GM19239 (cell line): ENCODE data around the gene TBC1D20.
"Not testable (repeated sequence)": the region's sequence is repeated elsewhere in the genome, so short reads cannot be mapped to it uniquely, and the experiment has no call there.

ENCODE experiments used
- DNase-seq: peaks from one replicate; pipeline ENCODE4 v3.0.0; 2011; ENCODE audit warnings: low spot score; ENCODE audit not compliant: insufficient read length
- FAIRE-seq: peaks from 2 replicates; lab custom pipeline; 2011; peaks lifted over from hg19 to GRCh38; lab: Jason Lieb, UNC

Gene TBC1D20, protein sequence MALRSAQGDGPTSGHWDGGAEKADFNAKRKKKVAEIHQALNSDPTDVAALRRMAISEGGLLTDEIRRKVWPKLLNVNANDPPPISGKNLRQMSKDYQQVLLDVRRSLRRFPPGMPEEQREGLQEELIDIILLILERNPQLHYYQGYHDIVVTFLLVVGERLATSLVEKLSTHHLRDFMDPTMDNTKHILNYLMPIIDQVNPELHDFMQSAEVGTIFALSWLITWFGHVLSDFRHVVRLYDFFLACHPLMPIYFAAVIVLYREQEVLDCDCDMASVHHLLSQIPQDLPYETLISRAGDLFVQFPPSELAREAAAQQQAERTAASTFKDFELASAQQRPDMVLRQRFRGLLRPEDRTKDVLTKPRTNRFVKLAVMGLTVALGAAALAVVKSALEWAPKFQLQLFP

DNA sequence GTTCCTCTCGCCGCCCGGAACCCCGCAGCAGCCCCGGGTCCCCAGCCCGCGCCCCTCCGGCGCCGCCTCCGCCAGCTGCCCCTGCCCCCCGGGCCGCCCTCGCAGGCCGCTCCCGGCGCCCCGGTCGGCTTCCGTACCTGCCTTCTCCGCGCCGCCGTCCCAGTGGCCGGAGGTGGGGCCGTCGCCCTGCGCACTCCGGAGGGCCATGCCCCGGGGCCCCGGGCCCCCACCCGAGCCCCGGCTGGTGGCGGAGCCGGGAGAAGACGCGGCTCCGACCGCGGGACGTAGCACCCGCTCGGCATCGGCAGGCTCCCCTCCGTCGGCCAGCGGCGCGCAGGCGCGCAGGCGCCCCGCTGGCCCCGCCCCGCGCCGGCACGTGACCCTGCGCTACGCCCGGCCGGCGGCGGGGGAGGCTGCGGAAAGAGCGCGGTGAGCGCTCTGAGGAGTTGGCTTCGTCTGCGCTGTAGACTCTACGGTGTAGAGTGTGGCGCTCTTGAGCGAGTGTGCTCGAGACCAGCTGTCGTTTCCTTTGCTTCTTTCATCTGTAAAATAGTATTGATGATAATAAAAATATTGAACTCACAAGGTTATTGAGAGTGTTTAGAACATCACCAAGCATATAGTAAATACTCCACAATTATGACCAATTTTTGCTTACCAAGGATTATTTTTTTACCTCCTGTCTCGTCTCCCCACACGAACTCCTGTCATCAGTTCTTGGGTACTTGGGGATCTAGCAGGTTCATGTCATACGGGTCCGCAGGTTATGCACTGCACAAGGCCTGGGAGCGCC, at the start of gene TBC1D20:
TSS of gene TBC1D20 (minus strand) at position 335 of the 793 bp plus-strand sequence. CDS start at position 207, 128 bp downstream.
- DNase-seq, result peak; percentile 92
- FAIRE-seq, result peak; percentile 92

DNA sequence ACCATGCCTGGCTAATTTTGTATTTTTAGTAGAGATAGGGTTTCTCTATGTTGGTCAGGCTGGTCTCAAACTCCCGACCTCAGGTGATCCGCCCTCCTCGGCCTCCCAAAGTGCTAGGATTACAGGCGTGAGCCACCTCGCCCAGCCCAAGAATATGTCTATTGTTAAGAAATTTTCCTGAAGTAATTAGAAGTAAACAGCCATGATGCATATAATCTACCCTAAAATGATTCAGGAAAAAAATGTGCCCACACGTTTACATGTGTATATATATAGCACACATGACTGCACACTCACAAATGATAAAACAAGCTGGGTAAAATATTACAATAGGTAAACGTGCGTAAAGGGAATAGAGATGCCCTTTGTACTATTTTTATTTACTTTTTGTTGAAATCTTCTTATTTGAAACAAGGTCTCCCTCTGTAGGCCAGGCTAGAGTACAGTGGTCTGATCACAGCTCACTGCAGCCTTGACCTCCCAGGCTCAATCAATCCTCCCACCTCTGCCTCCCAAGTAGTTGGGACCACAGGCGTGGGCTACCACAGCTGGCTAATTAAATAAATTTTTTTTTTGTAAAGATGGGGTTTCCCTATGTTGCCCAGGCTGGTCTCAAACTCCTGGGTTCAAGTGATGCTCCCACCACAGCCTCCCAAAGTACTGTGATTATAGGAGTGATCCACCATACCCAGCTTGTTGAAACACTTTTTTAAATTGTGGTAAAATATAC, 48.2 kb upstream of the TBC1D20 start:
- not testable (repeated sequence) for DNase-seq, FAIRE-seq

DNA sequence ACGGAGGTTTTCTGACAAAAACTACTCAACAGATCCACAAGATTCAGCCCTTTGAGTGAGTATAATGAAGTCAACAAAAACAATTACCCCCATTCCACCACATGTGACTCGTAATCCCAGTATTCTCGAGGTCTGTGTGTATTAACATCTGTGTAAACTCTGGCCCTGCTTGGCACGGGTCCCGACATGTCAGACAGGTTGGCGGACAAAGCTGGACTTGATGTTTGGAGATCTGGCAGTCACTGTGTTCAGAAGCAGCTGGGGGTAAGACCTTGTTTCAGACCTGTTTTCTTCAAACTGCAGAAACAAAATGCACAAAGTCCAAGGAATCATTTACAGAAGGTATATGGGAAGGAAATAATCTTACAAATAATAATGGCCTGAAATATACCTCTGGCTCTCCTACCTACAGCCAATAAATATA, 46.0 kb upstream of the TBC1D20 start:
- DNase-seq, FAIRE-seq: not testable (repeated sequence)

DNA sequence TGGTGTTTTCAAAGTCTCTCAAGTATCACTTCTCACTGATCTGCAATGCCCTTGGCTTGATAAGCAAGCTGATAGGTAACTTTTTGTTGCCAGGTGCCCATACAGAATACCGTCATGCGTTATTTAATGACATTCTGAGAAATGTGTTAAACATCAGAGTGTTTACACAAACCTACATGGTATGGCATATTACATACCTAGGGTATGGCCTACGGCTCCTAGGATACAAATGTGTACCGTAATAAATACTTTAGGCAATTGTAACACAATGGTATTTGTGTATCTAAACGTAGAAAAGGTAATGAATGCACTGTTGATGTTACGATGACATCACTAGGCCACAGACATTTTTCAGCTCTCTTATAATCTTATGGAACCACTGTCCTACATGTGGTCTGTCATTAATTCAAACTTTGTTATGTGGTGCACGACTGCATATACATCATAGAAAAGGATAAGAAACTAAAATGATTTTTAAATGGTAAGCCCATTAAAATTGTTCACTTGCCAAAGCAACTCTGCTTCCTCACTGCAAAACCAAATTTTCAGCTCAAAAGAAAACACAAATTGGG, 45.5 kb upstream of the TBC1D20 start:
- no peak for DNase-seq
- FAIRE-seq, result no peak

DNA sequence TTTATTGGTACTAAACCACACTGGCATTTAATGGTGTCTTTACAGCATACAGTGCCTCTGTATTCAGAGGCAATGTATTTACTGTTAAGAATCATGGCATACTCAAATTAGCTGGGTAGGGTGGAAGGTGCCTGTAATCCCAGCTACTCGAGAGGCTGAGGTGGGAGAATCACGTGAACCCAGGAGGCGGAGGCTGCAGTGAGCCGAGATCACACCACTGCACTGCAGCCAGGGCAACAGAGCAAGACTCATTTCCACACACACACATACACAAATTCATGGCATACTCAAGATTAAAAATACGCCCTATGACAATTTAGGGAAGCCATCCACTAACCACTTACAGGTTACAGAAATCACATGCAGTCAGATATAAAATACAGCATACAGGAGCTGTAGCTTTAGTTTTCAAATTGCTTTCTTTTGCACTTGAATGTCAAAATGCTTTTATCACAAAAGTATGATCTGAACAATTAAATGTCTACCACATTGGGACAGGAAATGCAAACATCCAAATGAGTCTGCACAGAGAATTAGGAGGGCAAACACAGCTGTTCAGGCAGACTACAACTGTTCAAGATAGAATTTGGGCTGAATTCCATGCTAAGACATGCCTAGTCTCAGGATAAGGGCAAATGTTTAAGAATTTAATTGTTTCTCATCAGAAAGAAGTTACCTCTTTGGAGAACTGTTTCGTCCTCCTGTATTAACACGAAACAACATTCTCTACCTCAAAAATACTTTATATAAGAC, 44.8 kb upstream of the TBC1D20 start:
- FAIRE-seq, result peak; percentile 48
- DNase-seq, result no peak

DNA sequence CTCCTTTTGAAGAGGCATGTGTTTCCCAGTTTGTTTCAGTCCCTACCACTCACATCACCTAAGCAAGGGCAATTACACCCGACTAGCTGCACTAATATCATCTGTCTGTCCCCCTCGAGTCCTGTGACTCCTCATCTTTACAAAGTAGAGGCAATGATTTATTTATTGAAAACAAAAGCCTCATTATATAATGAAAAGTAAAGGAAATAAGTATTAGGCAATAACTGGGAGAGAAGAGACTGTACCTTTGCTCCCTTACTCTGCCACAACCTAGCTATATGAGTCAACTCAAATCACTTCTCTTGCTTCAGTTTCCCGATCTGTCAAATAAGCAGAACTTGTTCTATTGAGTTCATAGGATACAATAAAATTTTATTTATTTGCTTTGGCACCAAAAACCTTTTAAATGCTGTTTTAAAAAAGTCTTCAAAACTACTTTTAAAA, 42.3 kb upstream of the TBC1D20 start:
- DNase-seq (no peak), FAIRE-seq (no peak)

DNA sequence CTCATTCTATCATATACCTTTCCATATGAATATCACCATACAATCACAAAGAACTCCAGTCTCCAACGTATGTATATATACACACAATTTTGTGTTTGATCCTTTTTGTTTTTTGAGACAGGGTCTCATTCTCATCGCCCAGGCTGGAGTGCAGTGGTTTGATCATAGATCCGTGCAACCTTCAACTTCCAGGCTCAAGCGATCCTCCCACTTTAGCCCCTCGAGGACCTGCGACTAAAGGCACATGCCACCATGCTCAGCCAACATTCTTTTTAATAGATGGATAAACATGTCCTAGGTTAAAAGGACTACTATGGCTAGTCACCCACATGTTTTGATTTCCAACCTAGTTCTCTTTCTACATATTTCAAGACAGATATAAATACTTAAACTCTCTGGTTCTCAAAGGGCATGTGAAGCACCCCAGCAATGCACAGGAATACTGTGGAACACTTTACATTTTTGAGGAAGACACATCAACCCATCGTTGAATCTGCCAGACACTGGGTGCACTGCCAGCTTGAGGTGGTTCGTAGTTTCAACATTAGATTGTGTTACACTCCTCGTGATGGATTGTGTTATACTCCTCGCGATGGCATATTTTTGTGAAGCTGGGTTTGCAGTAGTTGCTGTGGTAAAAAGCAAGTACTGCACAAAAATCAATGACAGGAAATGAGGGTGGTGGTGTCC, 40.9 kb upstream of the TBC1D20 start:
- no peak for FAIRE-seq

DNA sequence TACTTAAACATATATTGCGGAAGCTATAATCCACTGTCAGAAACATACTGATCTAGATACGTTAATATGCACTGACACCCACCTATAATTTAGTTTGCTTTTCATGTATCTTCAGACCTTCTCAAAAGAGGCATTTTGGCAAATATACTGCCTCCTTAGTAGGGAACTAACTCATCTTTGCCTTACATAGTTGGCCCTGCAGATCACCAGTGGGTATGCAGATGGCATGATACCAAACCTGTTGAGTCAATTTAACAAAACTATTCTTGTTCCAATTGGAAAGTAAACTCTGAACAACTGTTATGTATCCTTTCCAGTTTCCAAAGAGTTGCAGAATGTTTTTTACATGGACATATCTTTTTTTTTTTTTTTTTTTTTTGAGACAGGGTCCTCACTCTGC, 35.6 kb upstream of the TBC1D20 start:
- FAIRE-seq (no peak), DNase-seq (no peak)

More for the DNA sequence above, 40.9 kb upstream of the TBC1D20 start:
- no peak for DNase-seq

DNA sequence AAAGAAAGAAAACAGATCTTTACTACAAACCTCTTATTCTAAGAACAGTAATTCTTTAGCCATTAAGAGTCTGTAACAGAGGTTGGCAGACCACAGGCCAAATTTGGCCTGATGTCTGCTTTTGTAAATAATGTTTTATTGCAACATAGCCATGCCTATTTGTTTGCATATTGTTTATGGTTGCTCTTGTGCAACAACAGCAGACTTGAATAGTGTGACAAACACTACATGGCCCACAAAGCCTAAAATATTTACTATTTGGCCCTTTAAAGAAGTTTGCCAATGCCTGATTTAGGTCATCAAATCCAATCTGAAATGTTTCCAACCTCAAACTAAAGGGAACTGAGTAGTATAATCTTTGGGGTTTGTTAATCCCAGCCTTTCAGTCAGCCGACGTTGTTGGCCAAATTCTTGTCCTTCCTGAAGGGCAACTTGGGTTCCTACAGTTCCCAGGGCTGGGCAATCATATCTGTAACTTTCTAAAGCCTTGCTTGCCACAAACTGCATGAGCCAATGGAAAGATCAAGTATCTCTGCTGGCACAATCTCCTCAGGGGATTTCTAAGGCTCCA, 33.9 kb upstream of the TBC1D20 start:
- DNase-seq, result no peak
- no peak for FAIRE-seq

DNA sequence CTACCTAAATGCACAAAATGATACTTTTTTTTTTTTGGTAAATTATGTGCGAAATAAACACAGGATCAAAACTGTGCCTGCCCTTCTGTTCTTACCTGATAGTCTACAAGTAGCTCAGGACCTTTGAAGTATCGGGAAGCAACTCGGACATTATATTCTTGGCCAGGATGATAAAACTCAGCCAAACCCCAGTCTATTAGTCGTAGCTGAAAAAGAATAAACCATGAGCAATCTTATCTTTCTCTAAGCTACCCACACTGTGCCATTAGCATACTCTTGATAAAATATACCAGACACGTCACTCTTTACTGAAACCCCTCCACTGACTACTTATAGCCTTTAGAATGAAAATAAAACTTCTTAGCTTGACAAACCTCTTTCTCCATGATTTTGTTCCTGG, 29.8 kb upstream of the TBC1D20 start:
- FAIRE-seq (no peak), DNase-seq (no peak)

DNA sequence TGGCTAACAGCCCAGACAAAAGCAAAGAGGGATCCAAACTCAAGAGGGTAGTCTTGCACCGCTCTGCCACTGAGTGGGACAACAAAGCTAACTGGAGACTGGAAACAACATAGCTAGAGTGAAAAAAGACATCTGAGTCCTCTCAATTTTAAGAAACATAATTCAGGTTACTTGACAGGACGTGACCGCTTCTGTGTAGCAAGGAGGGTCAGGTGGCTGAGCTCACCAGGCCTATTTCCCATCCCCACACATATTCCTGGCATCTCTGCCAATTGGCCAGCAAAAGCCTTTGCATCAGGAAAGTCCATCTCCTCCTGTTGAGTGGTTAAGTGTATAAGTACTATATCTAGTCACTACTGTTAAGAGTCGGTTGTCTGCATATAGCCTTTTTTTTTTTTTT, 25.3 kb upstream of the TBC1D20 start:
- DNase-seq, result no peak
- FAIRE-seq, result no peak

DNA sequence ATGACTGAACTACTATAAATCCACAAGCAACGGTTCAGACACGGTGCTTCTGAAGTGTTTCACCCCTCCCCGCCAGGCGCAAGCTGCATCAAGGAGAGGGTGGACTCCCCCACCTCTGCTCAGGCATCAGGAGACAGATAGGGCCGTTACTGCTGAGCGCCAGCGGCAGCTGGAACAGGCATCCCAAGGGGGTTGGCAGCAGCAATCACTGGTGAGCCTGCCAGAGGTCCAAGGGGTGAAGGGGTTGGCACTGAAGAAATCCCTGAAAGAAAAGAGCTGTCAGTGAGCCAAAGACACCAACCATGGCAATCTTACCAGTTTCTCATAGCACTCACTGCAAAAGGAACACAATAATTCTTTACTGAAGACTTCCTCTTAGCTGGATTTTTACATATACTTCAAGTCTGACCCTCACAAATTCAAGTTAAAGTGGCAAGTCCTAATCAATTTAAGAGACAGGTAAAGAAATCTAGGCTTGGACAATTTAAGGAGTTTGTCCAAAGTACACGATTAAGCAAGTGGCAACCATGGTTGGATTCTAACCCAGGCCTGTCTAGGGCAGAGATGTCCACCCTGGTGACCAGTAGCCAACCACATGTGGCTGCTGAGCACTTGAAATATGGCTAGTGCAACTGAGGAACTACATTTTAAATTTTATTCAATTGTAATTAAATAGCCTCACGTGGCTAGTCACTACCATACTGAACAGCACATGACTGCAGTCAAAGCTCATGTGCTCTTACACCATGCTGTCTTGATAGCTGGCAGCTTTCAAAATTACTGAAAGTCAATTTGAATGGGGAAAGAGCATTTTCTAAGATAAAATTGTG, 21.7 kb upstream of the TBC1D20 start:
- DNase-seq, result no peak

DNA sequence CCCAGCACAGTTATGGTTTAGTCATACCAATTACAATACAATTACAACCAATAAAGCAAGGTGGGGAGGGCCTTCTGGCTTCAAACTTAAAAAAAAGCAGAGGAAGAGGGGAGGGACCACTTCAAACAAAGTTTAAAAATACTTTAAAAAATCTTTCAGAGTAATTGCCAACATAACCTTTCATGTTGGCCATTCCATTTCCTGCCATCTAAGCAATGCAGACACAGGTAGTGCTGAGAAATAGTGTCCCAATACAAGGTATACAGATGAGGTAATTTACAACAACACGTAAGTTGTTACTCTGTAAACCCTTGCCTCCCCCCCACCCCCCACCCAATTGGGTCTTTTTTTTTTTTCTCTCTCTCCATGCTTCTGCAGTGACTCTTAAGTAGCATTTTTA, 18.8 kb upstream of the TBC1D20 start:
- no peak for DNase-seq
- no peak for FAIRE-seq

More for the DNA sequence above, 21.7 kb upstream of the TBC1D20 start:
- no peak for FAIRE-seq

DNA sequence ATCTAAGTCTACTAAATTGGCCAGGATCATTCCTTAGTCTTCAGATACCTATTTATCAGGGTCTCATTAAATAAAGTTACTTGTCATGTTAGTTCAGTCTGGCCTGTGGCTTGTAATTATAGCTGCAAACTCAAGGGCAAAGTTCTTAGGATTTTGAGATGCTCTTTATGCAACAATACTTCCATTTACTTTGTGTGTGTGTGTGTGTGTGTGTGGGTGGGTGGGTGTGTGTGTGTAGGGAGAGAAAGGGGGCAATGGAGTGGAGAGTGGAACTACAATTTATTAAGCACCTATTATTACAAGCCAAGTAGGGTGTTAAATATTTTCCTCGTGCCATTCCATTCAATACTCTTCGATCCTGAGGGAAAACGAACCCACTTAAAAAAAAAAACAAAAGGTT, 17.7 kb upstream of the TBC1D20 start:
- DNase-seq (no peak), FAIRE-seq (no peak)

DNA sequence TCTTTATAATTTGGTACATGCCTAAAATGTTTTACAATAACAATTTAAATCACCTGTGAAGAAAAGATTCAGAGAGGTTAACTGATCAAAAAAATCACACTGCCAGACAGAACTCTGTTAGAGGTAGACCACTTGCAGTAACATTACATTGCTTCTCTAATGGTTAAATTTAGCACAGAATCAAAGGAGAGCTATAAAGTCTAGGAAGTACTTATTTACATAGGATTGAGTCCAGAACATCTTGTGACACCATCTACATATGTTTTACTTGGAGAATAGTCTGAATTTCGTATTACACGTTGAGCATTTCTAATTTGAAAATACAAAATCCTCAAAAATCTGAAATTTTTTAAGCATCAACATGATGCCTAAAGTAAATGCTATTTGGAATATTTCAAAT, 17.2 kb upstream of the TBC1D20 start:
- FAIRE-seq, result no peak

DNA sequence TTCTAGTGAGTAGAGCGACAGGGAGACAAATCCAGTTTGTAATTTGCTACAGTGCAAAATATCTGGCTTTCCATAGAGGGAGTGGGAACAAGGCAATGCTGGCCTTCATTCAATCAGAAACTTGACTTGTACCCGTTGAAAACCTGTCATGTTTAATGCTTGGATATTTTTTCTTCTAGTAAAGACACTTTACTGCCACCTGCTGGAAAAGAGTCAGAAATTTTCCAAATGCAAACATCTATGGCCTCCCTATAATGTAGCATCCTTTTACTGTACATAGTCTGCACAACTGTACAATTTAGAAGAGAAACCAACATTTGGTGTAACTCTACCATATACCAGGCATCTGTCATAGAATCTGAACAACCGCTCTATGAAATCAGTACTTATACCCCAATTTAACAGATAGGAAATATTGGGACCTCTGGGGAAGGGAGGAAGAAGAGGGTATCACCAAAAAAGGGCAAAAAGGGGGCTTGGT, 16.7 kb upstream of the TBC1D20 start:
- DNase-seq, result peak; percentile 34
- FAIRE-seq, result peak; percentile 88

More for the DNA sequence above, 17.2 kb upstream of the TBC1D20 start:
- DNase-seq, result no peak
